B cell (primary cell): Measurements from ENCODE around the gene IST1. TPM values are rescaled to one million over a fixed set of nuclear protein-coding genes. Genes with fewer than 3 reads are reported as not detected.

Source experiments
- ATAC-seq: fragments of 200-7000 bp; cut with Tn5 transposase; one replicate; pipeline ENCODE4 v1.10.0; 2021; ENCODE audit warnings: low read depth, mild to moderate bottlenecking, moderate number of reproducible peaks, moderate library complexity
- CTCF ChIA-PET: fragments of 350-600 bp; sonication (Branson Sonifier 250); formaldehyde crosslinking; loops from one replicate; lab custom pipeline; 2021; ENCODE audit warnings: antibody characterized with exemption, inconsistent platforms; lab: Charles Lee
- POLR2A ChIA-PET: fragments of 350-600 bp; sonication (Branson Sonifier 250); formaldehyde crosslinking; loops from one replicate; lab custom pipeline; 2021; ENCODE audit warnings: antibody characterized with exemption; lab: Charles Lee
- DNase-seq: peaks from one replicate; pipeline ENCODE4 v3.0.0; 2013
- H2AFZ ChIP-seq: 2 replicates; pipeline ENCODE4 v1.6.1; 2012; ENCODE audit warnings: mild to moderate bottlenecking, low read depth, low read length; ENCODE audit not compliant: insufficient read depth, poor library complexity, severe bottlenecking
- H3K27ac ChIP-seq, 2 donors: 1 replicate in 1 of 2; 2 replicates in 1 of 2; pipeline ENCODE4 v1.5.1; 2012 to 2013; ENCODE audit warnings: low read length in 2 of 2, mild to moderate bottlenecking in 2 of 2, moderate library complexity in 1 of 2
- H3K27me3 ChIP-seq, 4 experiments: fragments of 200-600 bp in 1 of 4; sonication (generic) in 1 of 4; replicated peaks in 1 of 4; 1 replicate in 2 of 4; 2 replicates in 2 of 4; pipeline versions ENCODE4 v1.6.1 to v1.7.0; 2013 to 2016; ENCODE audit warnings: low read length in 3 of 4, mild to moderate bottlenecking in 2 of 4, mixed read lengths in 1 of 4, moderate library complexity in 1 of 4; ENCODE audit not compliant: insufficient read depth in 4 of 4, control insufficient read depth in 3 of 4; ENCODE audit errors: control extremely low read depth in 1 of 4
- H3K36me3 ChIP-seq, 2 experiments: replicated peaks in 1 of 2; 1 replicate in 1 of 2; 2 replicates in 1 of 2; pipeline versions ENCODE4 v1.6.1 to v1.7.1; 2013; ENCODE audit warnings: low read length in 1 of 2; ENCODE audit not compliant: insufficient read depth in 2 of 2, control insufficient read depth in 1 of 2; ENCODE audit errors: control extremely low read depth in 1 of 2, extremely low read depth in 1 of 2
- H3K4me1 ChIP-seq, 2 donors: fragments of 200-600 bp in 1 of 2; sonication (generic) in 1 of 2; 1 replicate in 1 of 2; 2 replicates in 1 of 2; pipeline versions ENCODE4 v1.5.1 to v1.6.1; 2013 to 2017; ENCODE audit warnings: low read length in 2 of 2; ENCODE audit not compliant: control insufficient read depth in 2 of 2, insufficient read depth in 2 of 2
- H3K4me2 ChIP-seq: replicated peaks from 2 replicates; pipeline ENCODE3; 2012; ENCODE audit warnings: mild to moderate bottlenecking, low read depth, low read length; ENCODE audit not compliant: poor library complexity, severe bottlenecking
- H3K4me3 ChIP-seq, 5 experiments: fragments of 200-600 bp in 1 of 5; sonication (generic) in 1 of 5; 1 replicate in 3 of 5; 2 replicates in 2 of 5; pipeline versions ENCODE4 v1.5.1 to v1.7.0; 2011 to 2016; ENCODE audit warnings: low read length in 4 of 5, mild to moderate bottlenecking in 4 of 5, low read depth in 2 of 5, control low read depth in 1 of 5, moderate library complexity in 1 of 5; ENCODE audit not compliant: insufficient read depth in 1 of 5; ENCODE audit errors: control extremely low read depth in 1 of 5, extremely low read depth in 1 of 5
- H3K79me2 ChIP-seq: fragments of 200-600 bp; sonication (generic); one replicate; pipeline ENCODE4 v1.6.0; 2016; ENCODE audit warnings: low read length; ENCODE audit not compliant: control insufficient read depth, insufficient read depth
- H3K9ac ChIP-seq: fragments of 200-600 bp; sonication (generic); 2 replicates; pipeline ENCODE4 v1.6.1; 2017; ENCODE audit warnings: mild to moderate bottlenecking, low read length, moderate library complexity
- H3K9me3 ChIP-seq, 3 donors: one replicate each; pipeline versions ENCODE4 v1.6.1 to v1.7.1; 2013; ENCODE audit warnings: low read length in 2 of 3; ENCODE audit not compliant: control insufficient read depth in 2 of 3, insufficient read depth in 1 of 3; ENCODE audit errors: control extremely low read depth in 1 of 3
- H4K20me1 ChIP-seq: 2 replicates; pipeline ENCODE4 v1.6.0; 2012; ENCODE audit warnings: mild to moderate bottlenecking, low read length; ENCODE audit not compliant: insufficient read depth, control insufficient read depth, poor library complexity, severe bottlenecking
- H3K27ac Mint-ChIP-seq: one replicate; pipeline ENCODE4 v1.8.0; 2021; ENCODE audit warnings: mixed read lengths
- H3K27me3 Mint-ChIP-seq: one replicate; pipeline ENCODE4 v1.8.0; 2021; ENCODE audit warnings: mixed read lengths
- H3K4me1 Mint-ChIP-seq: one replicate; pipeline ENCODE4 v1.8.0; 2021; ENCODE audit warnings: mixed read lengths
- H3K4me3 Mint-ChIP-seq: one replicate; pipeline ENCODE4 v1.8.0; 2021; ENCODE audit warnings: mixed read lengths
- H3K9me3 Mint-ChIP-seq: one replicate; pipeline ENCODE4 v1.8.0; 2022; ENCODE audit warnings: mixed read lengths; ENCODE audit not compliant: insufficient read depth
- EZH2 ChIP-seq: IDR thresholded peaks from 2 replicates; pipeline ENCODE4 v1.6.1; 2012; ENCODE audit warnings: borderline replicate concordance, low read depth, mild to moderate bottlenecking, moderate library complexity, low read length; ENCODE audit not compliant: insufficient read depth, poor library complexity, severe bottlenecking
- WGBS: methylation state at CpG from one replicate; pipeline ENCODE4 v1.1.5; 2013; ENCODE audit warnings: missing lambda C conversion rate; ENCODE audit not compliant: insufficient coverage; 5-methylcytosine and 5-hydroxymethylcytosine counted together
- intact Hi-C: fragments of 100-400 bp; cut with micrococcal nuclease; formaldehyde crosslinking; loops from one replicate; pipeline ENCODE4 v1.10.0; 2022
- polyA plus RNA-seq: library from polyadenylated mRNA; depleted of rRNA; stranded (reverse); fragments of >200 nt; gene quantifications from 2 replicates; pipeline ENCODE4 v1.2.3, GENCODE V29; 2012
- total RNA-seq, 2 donors: library from RNA; stranded (reverse); fragments of 120-200 nt in 1 of 2; gene quantifications; 1 replicate in 1 of 2; 2 replicates in 1 of 2; pipeline versions ENCODE4 v1.2.3 to v1.2.4, GENCODE V29; 2013 to 2022
- TF ChIP-seq, protein P1 (sequence below): fragments of 200-600 bp; IDR thresholded peaks from one replicate; pipeline ENCODE4 v1.8.0; 2022; ENCODE audit warnings: antibody characterized with exemption, mild to moderate bottlenecking

The IST1 gene
- total and polyA plus RNA-seq, 2 donors (not counting 1 experiment from before 2014, with no cell fraction given) = 182 to 268 TPM

DNA sequence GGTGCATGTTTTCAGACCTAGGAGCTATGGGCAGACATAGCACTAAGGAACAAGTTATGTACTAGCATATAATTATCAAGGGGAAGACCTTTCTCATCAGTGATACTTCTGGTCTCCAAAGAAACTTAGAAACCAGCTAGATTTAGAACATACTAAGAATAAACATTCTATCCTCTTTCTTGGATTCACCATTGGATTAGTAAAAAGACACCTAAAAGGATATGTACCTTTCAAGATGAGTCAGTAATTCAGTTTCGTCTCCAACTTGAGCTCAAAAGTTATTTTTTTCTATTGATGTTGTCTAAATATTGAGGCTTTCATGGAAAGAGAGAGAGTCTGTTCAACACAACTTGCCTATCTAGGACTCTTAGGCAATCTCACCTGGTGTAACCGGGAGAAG lies 24.5 kb upstream of the IST1 start:
- no peaks in the 10 kb centered on the region for H3K27me3 ChIP-seq
- CTCF ChIA-PET = interaction anchor here (1.1 kb wide), 1 partner anchor 12 kb away, joined by 3 read pairs; no protein-coding TSS in a partner anchor
- no peak overlapping the region for H3K27ac ChIP-seq
- POLR2A ChIA-PET = no interaction called here
- no peak for TF ChIP-seq EZH2
- TF ChIP-seq, protein P1, sequence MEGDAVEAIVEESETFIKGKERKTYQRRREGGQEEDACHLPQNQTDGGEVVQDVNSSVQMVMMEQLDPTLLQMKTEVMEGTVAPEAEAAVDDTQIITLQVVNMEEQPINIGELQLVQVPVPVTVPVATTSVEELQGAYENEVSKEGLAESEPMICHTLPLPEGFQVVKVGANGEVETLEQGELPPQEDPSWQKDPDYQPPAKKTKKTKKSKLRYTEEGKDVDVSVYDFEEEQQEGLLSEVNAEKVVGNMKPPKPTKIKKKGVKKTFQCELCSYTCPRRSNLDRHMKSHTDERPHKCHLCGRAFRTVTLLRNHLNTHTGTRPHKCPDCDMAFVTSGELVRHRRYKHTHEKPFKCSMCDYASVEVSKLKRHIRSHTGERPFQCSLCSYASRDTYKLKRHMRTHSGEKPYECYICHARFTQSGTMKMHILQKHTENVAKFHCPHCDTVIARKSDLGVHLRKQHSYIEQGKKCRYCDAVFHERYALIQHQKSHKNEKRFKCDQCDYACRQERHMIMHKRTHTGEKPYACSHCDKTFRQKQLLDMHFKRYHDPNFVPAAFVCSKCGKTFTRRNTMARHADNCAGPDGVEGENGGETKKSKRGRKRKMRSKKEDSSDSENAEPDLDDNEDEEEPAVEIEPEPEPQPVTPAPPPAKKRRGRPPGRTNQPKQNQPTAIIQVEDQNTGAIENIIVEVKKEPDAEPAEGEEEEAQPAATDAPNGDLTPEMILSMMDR = no peak
- Mint-ChIP-seq H3K4me1 (peaks cover 3% of the 10 kb centered on the region), H3K27me3 (no peaks in the 10 kb centered on the region), H3K9me3 (no peaks in the 10 kb centered on the region), H3K27ac (no peak overlapping the region), H3K4me3 (no peak overlapping the region)
- peaks cover 26% of the 10 kb centered on the region for H3K79me2 ChIP-seq
- no CpG with 5 or more reads among the region's 2 CpGs for WGBS
- ATAC-seq = no peak
- intact Hi-C loops = no loop called here
- DNase-seq = no peak
- H3K36me3 ChIP-seq = peaks cover 2 to 52% of the 10 kb centered on the region in 2 experiments
- H3K4me2 ChIP-seq = no peak overlapping the region
- no peaks in the 10 kb centered on the region for H3K9me3 ChIP-seq
- no peak overlapping the region for H3K4me3 ChIP-seq
- no peak overlapping the region for H2AFZ ChIP-seq
- no peaks in the 10 kb centered on the region for H3K4me1 ChIP-seq
- H3K9ac ChIP-seq = no peak overlapping the region
- H4K20me1 ChIP-seq = no peaks in the 10 kb centered on the region

DNA sequence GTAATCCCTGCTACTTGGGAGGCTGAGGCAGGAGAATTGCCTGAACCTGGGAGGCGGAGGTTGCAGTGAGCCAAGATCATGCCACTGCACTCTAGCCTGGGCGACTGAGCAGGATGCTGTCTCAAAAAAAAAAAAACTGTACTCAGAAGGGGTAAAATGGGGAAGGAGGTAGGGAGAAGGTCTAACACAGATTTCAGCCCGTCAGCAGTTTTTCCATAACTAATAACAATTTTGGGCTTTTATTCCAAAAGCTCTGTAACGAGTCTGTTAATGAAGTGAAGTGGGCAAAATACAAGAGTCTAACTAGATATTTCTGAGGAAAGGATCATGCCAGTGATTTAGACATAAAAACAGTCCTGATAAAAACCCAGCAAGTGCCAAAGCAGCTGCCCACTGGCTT lies 22.1 kb upstream of the IST1 start:
- H3K4me1 Mint-ChIP-seq = peaks cover 3% of the 10 kb centered on the region
- no peaks in the 10 kb centered on the region for H3K27me3 ChIP-seq
- H2AFZ ChIP-seq = no peak overlapping the region
- H3K27ac Mint-ChIP-seq = peak overlapping the region; percentile 53
- ATAC-seq (no peak), DNase-seq (no peak)
- H3K4me1 ChIP-seq = no peaks in the 10 kb centered on the region
- ChIA-PET POLR2A (no interaction called here), CTCF (interaction anchor here (0.6 to 3.1 kb wide), 2 partner anchors 9 to 82 kb away, joined by 3 to 15 read pairs; no protein-coding TSS in a partner anchor)
- no peak overlapping the region for H3K9ac ChIP-seq
- H3K9me3 ChIP-seq = no peaks in the 10 kb centered on the region
- peaks cover 35% of the 10 kb centered on the region for H3K79me2 ChIP-seq
- no peaks in the 10 kb centered on the region for H3K27me3 Mint-ChIP-seq
- H4K20me1 ChIP-seq = no peaks in the 10 kb centered on the region
- H3K27ac ChIP-seq = no peak overlapping the region
- H3K4me3 Mint-ChIP-seq = no peak overlapping the region
- peaks cover 2 to 48% of the 10 kb centered on the region in 2 experiments for H3K36me3 ChIP-seq
- 100% methylated on average over 1 of the region's 4 CpGs for WGBS
- TF ChIP-seq, protein P1 = no peak
- no peak for TF ChIP-seq EZH2
- no peak overlapping the region for H3K4me2 ChIP-seq
- intact Hi-C loops = no loop called here
- no peak overlapping the region for H3K4me3 ChIP-seq
- H3K9me3 Mint-ChIP-seq = no peaks in the 10 kb centered on the region
